Stromal cell of bone marrow (primary cell): ENCODE results near the gene IER3.

Experiments
- DNase-seq: peaks from one replicate; pipeline ENCODE4 v3.0.0-alpha.2; 2012; ENCODE audit warnings: low read depth

The IER3 gene

DNA sequence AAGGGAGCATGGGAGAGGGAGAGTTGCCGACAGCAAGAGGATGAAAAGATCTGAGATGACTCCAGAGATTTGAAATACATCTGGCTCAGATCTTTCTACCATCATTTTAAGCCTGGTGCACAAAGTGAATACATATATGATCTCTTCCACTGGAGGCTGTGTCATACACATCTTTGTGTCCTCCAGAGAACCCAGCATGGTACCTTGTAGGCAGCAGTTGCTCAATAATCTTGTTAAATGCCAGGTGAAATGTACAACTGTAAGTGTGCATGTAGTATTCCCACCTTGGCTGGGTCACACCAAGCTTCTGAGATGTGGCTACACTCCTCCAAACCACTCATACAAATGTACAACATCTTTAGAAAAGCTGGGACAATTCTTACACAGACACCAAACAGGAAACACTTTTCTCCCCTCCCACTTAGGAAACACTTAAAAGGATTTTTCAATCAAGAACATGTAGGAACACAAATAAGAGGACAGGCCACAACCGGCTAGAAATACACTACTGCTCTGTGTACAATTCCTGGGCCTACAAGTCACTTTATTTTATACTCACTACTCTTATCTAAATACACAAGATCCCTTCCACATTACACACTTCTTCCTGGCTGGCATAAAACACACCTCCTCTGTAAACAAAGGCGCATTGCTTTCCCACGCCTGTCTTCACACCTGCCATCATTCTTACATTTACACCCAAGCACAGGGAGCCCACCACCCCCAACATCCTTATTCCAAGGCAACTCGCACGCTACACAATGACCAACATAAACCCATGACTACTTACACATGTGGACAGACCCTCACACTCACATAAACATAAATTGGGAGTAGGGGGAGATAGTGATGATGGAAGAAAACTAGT, 3.8 kb upstream of the IER3 start:
- DNase-seq = no peak

DNA sequence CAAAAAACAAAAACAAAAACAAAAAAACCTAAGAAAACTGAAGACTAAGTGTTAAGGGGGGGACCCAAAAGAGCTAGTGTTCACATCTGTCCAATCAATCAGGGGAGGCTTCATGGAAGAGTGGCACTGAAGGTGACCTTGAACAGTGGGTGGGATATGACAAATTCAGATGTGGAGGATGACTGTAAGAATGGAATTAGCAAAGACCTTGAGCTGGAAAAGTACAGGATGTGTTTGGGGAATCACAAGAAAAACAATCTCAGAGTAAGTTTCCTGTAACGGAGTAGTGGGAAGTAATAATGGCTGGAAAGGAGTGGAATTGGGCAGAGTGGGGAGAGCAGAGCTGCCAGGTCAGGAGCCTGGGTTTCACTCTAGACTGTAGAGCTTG, 2.9 kb upstream of the IER3 start:
- no peak for DNase-seq

DNA sequence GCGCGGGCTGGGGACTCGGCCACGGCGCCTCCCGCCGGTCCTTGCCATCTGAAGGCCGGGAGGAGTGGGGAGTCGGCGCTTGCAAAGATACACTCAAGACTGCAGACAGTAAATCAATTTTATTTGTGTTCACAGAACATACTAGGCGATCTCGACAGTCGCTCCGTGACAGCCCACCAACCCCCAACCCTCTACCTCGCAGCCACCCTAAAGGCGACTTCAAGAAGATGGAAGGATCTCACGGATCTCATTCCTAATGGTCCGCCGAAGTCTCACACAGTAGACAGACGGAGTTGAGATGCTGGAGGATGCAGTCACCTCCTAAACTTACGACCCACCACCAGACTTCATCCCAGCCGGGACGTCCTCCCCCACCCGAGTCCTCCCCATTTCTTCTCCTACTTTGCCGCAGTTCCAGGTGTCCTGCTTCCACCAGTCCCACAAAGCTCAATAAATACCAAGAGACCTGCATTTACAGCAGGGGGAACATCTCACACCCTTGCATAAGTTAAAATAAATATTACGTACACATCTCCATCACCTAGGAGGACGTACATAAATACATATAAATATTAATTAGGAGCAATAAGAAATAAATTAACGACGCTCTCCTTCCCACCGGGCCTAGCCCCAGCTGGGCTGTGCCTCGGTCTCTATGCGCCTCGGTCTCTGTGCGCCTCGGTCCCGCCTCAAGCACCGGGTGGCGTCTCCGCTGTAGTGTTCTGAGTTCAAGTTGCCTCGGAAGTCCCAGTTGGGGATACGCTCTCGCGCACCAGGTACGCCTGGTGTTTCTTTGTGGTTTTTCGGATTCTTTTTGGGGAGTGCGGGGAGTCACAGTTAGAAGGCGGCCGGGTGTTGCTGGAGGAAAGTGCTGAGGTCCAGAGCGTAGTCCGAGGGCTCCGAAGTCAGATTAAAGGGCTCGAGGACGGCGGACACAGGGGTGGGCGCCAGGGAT, 971 bp downstream of the IER3 start:
- no peak for DNase-seq

DNA sequence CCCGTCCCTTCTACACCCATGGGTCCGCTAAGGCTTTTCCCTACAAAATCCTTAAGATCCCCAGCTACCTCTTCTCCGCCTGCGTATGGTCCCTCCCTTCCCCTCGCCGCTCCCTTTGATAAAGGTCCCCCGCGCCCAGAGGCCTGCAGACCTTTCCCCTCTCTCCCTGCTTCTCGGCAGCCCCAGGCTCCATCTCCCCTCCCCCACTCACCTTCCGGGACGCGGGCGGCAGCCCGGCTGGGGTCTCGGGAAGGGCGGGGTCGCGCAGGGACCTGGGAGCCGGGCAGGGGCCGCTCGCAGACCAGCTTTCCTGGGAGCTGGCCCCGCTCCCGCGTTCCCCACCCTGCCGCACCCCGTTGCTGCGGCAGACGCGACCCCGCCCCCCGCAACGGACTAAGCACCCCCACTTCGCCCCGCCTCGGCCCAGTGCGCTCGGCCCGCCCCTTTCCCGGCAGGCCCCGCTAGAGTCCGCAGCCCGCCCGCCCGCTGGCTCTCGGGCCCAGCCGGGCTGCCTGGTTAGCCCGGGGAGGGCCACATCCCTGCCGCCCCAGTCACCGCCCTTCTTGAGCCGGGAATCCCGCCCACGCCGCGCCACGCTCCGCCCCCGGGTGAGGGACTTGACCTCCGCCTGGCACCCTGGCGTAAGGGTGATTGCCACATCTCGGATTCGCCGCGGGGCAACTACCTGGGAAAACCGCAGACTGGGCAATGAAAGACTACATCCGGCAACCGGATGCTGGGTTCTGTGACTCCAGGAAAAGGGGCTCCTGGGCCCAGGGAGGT, 1.8 kb downstream of the IER3 start, which contains the start of gene FLOT1:
Gene FLOT1, minus strand, starts transcription at position 372 of the 783 bp plus-strand sequence. CDS start 498 bp downstream, outside the sequence.
- DNase-seq = peak; percentile 94

DNA sequence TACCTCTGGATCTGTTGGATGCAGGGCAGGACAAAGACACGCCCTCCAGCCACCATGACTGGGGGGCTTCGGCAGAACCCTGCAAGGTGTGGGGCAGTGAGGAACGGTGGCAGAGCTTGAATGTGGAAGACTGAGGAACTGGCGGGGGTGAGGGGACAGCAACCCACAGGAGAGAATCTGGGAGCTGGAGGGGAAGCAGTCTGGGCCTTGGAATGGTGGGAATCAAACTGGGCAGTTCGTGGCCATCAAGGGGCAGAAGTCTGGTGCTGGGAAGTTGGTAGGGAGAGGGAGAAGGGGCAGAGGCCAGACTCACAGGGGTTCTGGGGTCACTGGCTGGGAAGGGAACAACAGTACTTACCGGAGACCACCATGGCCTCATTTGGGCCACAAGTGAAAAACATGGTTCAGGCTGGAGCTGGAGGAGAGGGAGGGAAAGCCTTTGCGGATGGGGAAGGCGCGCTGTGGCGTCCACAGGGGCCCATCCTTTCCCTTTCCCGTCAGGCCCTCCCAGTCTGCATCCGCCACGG, 2.5 kb downstream of the IER3 start:
- DNase-seq = no peak

DNA sequence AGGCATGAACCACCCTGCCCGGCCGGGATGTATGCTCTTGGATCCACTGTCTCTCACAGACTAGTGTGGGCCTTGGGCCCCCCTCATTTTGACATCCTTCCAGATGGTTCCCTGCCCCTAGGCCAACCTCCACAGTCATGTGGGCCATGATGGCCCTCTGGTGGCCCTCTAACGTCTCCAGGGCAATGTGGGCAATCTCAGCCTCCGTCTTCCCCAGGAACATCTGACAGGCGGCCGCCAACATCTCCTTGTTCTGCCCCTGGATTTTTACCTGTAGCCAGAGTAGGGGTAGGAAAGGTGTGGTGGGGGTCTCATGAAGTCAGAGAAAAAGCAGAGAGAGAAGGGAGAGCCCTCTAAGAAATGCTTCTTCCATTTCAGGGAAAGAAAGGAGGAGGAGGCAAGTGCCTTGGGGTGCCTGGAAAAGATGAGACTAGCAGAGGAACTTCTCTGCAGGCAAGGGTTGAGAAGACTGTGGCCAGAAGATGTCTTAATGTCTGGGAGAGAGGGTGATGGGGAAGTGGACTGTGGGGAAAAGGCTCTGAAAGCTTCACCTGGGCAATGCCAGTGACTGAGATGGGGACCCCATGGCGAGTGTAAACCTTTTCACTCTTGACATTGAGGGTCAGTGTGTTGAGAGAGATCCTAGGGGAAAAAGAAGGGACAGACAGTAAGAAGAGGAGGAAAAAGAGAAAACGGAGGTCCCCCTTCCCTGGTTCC, 3.1 kb downstream of the IER3 start:
- no peak for DNase-seq

DNA sequence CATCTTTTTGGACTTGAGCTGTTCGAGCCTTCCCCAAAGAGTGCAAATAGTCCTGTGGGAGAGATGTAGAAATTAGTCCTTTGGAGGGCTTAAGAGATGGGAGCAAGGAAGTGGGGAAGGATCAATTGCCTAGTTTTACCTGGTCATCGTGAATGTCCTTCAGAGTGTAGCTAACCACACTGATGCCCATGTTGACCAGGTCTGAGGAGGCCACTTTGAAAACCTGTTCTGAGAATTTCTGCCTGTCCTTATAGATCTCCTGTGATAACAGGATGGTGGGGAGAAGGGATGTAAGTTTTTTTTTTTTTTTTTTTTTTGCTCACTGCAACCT, 3.8 kb downstream of the IER3 start:
- DNase-seq = no peak

DNA sequence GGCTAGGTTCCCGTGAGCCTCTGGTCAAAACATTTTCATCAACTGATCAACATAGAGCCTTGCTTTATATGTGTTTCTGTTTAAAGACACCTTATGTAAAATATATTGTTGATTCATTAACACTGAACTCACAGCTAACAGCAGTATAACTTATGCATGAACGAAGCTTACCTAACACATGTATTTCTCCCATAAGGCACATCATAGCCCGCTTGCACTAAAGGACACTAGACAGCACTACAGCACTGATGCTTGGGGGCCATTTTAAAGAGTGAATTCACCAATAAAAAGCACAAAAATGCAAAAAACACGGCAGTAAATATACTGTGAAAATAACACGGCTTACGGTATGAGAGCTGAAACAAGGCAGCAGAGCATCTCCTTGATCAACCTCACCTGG, 5.8 kb downstream of the IER3 start:
- DNase-seq = no peak

DNA sequence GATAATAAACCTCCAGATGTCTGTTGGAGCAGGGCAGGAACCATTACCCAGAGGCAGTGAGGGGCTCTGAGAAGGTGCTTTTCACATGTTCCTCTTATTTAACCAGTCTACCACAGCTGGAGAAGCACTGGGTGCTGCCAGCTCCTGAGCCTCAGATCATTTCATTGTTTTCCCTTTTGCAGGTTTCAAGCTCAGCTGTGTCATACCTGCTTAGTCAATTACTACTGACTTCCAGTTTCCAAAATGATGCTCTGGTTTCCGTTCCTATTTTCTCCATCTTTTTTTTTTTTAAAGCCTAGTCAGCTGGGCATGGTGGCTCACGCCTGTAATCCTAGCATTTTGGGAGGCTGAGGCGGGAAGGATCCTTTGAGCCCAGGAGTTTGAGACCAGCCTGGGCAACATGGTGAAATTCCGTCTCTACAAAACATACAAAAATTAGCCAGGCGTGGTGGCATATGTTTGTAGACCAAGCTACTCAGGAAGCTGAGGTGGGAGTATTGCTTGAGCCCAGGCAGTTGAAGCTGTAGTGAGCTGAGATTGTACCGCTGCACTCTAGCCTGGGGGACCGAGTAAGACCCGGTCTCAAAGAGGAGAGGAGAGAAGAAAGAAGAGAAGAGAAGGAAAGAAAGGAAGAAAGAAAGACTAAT, 8.6 kb downstream of the IER3 start:
- no peak for DNase-seq

DNA sequence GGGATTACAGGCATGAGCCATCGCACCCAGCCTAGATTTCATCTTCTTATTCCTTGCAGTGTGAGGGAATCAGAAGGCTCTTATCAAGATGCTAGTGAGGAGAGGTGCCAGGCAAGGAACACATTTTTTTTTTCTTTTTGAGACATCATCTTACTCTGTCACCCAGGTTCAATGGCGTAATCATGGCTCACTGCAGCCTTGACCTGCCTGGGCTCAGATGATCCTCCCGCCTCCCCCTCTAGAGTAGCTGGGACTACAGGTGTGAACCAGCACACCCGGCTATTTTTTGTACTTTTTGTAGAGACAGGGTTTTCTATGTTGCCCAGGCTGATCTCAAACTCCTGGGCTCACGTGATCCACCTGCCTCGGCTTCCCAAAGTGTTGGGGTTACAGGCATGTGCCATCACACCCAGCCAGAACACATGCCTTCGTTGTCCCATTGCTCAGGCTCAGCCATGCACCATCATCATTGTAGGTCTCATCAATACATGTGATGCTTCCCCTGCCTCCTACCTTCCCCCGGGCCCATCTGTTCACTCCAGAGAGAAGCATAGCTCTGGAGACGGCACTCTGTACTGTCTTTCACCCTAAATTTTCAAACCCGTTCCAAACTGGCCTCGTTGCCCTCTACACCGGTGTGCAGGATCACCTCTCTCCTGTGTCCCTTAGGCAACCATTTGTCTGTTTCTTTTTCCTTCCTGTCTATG, 12.0 kb downstream of the IER3 start:
- no peak for DNase-seq

DNA sequence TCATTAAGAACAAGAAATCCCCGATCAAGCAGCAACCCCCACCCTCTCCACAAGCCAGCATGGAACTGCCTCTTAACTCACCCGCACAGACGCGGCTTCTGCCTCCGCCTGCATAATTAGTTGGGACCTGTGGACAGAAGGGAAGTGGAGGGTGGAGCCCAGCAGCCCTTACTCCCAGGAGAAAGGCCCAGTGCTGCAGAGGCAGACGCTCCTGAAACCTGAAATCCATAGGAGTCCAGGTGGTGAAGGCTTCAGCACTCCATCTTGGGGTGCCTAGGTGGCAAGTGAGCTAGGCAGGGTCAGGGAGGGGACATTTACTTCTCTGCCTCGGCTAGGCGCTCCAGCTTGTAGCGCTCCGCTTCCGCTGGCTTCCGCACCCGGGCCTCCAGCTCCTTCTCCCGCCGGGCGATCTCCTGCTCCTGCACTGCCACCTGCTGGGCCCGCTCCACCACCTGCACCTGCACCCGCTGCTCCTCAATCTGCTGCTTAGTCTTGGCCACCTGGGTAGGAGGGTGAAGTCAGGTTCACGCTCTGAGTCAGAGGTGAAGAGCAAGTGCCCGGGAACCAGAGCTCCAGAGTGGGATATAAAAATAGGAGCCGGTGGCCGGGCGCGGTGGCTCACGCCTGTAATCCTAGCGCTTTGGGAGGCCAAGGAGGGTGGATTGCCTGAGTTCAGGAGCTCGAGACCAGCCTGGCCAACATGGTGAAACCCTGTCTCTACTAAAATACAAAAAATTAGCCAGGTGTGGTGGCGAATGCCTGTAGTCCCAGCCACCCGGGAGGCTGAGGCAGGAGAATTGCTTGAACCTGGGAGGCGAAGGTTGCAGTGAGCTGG, 13.5 kb downstream of the IER3 start:
- no peak for DNase-seq

DNA sequence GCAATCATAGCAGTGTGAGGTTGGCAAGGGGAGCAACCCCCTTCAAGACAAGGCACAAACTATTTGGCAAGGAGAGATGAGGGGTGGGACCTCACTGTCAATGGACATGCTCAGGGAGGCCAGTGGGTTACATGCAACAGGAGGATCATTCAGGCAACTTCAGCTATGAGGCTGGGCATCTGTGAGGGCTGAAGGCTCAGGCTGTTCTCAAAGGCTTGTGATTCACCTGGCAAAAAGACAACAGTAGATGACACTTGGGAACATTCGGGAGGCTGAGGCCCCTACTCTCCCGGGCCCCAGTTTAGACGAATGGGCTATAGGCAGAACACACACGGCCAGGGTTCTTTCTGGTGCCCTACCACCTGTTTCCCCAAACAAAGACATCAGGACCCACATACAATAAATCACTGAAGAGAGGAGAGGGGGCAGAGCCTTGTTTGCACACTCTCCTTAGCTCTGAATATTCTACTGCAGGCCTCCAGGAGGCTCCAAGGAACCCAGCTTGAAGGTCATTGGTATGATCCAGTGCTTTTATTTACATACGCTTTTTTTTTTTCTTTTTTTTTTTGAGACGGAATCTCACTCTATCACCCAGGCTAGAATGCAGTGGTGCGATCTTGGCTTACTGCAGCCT, 16.3 kb downstream of the IER3 start:
- no peak for DNase-seq

DNA sequence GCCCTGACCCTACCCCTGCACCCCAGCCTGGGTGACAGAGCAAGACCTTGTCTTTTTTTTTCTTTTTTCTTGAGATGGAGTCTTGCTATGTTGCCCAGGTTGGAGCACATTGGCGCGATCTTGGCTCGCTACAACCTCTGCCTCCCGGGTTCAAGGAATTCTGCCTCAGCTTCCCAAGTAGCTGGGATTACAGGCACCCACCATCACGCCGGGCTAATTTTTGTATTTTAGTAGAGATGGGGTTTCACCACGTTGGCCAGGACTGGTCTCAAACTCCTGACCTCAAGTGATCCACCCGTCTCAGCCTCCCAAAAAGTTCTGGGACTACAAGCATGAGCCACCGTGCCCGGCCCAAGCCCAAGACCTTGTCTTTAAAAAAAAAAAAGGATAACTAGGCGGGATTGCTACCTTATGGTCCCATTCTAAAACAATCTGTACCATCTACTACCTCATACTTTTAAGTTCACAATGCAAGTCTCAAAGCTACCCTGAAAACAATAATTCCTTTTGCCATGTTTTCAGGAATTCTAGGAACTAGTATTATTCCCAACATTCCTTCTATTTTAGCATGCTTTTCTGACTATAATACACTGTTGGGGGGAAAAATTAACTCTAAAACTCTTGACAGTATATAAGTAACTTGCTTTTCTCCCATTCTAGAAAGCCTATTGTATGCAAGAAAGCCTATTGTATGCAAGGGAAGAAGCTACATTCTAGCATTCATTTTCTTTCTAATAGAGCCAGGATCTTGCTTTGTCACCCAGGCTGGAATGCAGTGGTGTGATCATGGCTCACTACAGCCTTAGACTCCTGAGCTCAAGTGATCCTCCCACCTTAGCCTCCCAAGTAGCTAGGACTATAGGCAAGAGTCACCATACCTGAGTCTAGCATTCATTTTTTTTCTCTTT, 17.6 kb downstream of the IER3 start:
- no peak for DNase-seq

DNA sequence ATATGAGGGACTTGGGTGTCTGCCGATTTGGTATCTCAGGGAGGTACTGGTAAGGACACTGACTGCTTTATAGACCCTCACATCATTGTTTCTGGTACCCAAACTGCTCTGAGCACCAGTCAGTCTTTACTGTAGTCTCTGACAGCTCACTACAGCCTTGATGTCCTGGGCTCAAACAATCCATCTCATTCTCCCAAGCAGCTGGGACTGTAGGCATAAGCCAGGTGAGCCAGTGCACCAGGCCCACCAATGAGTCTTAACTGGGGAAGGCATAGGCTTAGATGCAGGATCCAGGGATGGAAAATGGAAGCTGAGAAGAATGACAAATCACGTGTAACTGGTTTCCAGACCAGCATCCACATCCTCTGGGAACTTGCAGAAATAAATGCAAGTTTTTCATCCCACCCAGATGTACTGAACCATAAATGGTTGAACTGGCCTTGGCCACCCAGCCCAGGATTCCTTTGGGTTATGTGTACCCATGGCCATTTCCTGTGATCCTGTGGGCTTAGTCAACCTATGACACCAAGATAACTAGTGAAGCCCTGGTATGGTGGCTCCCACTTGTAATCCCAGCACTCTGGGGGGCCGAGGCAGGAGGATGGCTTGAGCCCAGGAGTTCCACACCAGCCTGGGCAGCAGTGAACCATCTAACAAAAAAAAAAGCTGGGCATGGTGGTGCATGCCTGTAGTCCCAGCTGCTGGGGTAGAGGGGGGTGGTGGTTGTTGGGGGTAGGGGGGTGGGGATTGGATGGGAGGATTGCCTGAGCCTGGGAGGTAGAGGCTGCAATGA, 18.4 kb downstream of the IER3 start:
- no peak for DNase-seq

DNA sequence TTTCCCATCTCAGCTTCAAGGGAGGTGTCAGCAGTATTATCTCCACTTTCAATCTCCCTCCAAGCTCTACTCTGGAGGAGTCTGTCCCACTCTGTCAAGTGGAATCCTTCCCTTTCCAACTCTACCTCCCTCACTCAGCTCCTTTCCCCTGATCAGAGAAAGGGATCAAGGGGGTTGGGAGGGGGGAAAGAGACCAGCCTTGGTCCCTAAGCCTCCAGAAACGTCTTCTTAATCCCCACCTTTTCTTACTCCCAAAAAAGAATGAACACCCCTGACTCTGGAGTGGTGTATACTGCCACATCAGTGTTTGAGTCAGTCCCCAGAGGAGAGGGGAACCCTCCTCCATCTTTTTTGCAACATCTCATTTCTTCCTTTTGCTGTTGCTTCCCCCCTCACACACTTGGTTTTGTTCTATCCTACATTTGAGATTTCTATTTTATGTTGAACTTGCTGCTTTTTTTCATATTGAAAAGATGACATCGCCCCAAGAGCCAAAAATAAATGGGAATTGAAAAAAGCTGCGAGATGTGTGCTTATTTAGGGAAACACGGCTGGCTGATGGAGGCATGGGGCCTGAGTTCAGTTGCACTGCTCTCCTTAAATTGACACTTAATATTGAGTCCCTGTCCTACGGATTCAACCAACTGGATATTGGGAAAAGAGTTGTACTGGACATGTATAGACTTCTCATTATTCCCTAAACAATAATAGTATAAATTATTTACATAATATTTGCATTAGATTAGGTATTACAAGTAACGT, 19.3 kb downstream of the IER3 start:
- no peak for DNase-seq
